Measurements from ENCODE around the gene MAST4.
"Not testable (repeated sequence)": the region's sequence is repeated elsewhere in the genome, so short reads cannot be mapped to it uniquely, and the experiment has no call there.

The MAST4 gene

DNA sequence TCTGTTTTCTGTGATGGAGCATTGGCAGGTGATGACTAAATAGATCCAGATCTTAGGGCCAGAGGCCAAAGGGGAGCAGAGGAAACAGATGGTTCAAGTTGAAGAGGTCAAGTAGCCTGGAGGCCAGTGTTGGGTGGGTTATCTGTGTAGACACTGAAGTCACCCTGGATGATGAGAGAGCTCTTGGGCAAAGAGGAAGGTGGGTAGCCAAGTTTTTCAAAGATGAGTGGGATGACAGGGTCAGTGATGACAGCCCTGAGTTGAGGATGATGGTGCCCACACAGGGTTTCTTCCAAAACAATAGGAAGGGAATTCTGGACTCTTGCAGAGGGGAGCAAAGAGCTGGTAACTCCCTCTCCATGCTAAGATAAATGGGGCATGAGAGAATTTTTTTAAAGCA is 523.8 kb downstream of the MAST4 start:
- H3K23ac ChIP-seq (ENCODE audit: low read length in 2 of 2): no peak overlapping the region
- no peak overlapping the region for H2BK120ac ChIP-seq (ENCODE audit: low read depth, low read length)
- H4K8ac ChIP-seq (ENCODE audit: low read length): no peak overlapping the region
- no peak overlapping the region for H3K27ac ChIP-seq (ENCODE audit: low read length, poor library complexity, severe bottlenecking)
- DNase-seq: no peak
- no peak overlapping the region for H3K4me2 ChIP-seq (ENCODE audit: low read length, poor library complexity, severe bottlenecking)
- no peak overlapping the region for H3K14ac ChIP-seq (ENCODE audit: low read length in 2 of 2)
- peaks cover 0 to 90% of the 10 kb centered on the region in 2 experiments for H3K36me3 ChIP-seq (ENCODE audit: control insufficient read depth in 1 of 2, insufficient read depth in 2 of 2, low read depth in 1 of 2, low read length in 2 of 2)
- H3K9ac ChIP-seq (ENCODE audit: low read length): no peak overlapping the region
- no peak overlapping the region for H3K4me3 ChIP-seq (ENCODE audit: insufficient read depth in 1 of 2, low read depth in 1 of 2, low read length in 2 of 2)
- H3K79me1 ChIP-seq (replicated peaks; ENCODE audit: low read length, poor library complexity, severe bottlenecking): no peaks in the 10 kb centered on the region
- H3K18ac ChIP-seq (ENCODE audit: low read depth in 1 of 2, low read length in 2 of 2): no peak overlapping the region
- no peak overlapping the region for H2AK5ac ChIP-seq (ENCODE audit: low read length, severe bottlenecking)
- no peak overlapping the region for H4K91ac ChIP-seq (ENCODE audit: low read length)
- H2BK5ac ChIP-seq (ENCODE audit: low read depth, low read length, poor library complexity, severe bottlenecking): no peak overlapping the region
- no peak overlapping the region for H2BK12ac ChIP-seq (ENCODE audit: low read length in 2 of 2)
- no peaks in the 10 kb centered on the region for H3K27me3 ChIP-seq (ENCODE audit: control insufficient read depth in 1 of 2, insufficient read depth in 1 of 2, low read length in 2 of 2)
- no peak overlapping the region for H2BK15ac ChIP-seq (ENCODE audit: low read depth, poor library complexity, severe bottlenecking)
- H3K4ac ChIP-seq (ENCODE audit: low read depth in 1 of 2, low read length in 2 of 2): no peak overlapping the region
- no peaks in the 10 kb centered on the region for H3K4me1 ChIP-seq (ENCODE audit: control insufficient read depth, insufficient read depth, low read depth, low read length)
- no peak overlapping the region for H2AFZ ChIP-seq (ENCODE audit: low read depth, low read length)
- H3K9me3 ChIP-seq (ENCODE audit: control insufficient read depth, low read length): no peaks in the 10 kb centered on the region

- H3K79me1 ChIP-seq (replicated peaks; ENCODE audit: low read length, poor library complexity, severe bottlenecking): no peaks in the 10 kb centered on the region
- WGBS: 95% methylated on average over 6 of the region's 7 CpGs
- H3K27me3 ChIP-seq (ENCODE audit: control insufficient read depth in 1 of 2, insufficient read depth in 1 of 2, low read length in 2 of 2): no peaks in the 10 kb centered on the region
- no peak overlapping the region for H3K4me2 ChIP-seq (ENCODE audit: low read length, poor library complexity, severe bottlenecking)
- H4K91ac ChIP-seq (ENCODE audit: low read length): no peak overlapping the region
- H2AK5ac ChIP-seq (ENCODE audit: low read length, severe bottlenecking): no peak overlapping the region
- peaks cover 0 to 73% of the 10 kb centered on the region in 2 experiments for H3K36me3 ChIP-seq (ENCODE audit: control insufficient read depth in 1 of 2, insufficient read depth in 2 of 2, low read depth in 1 of 2, low read length in 2 of 2)
- H3K4me3 ChIP-seq (ENCODE audit: insufficient read depth in 1 of 2, low read depth in 1 of 2, low read length in 2 of 2): no peak overlapping the region
- H3K27ac ChIP-seq (ENCODE audit: low read length, poor library complexity, severe bottlenecking): no peak overlapping the region
- H2BK5ac ChIP-seq (ENCODE audit: low read depth, low read length, poor library complexity, severe bottlenecking): no peak overlapping the region
- no peak overlapping the region for H3K23ac ChIP-seq (ENCODE audit: low read length in 2 of 2)
- no peaks in the 10 kb centered on the region for H3K4me1 ChIP-seq (ENCODE audit: control insufficient read depth, insufficient read depth, low read depth, low read length)
- H2BK15ac ChIP-seq (ENCODE audit: low read depth, poor library complexity, severe bottlenecking): no peak overlapping the region
- H3K18ac ChIP-seq (ENCODE audit: low read depth in 1 of 2, low read length in 2 of 2): no peak overlapping the region
- H3K9ac ChIP-seq (ENCODE audit: low read length): no peak overlapping the region
- no peak overlapping the region for H2BK120ac ChIP-seq (ENCODE audit: low read depth, low read length)
- DNase-seq: no peak
- H3K14ac ChIP-seq (ENCODE audit: low read length in 2 of 2): no peak overlapping the region
- H3K9me3 ChIP-seq (ENCODE audit: control insufficient read depth, low read length): no peaks in the 10 kb centered on the region
- no peak overlapping the region for H4K8ac ChIP-seq (ENCODE audit: low read length)
- no peak overlapping the region for H2AFZ ChIP-seq (ENCODE audit: low read depth, low read length)
- H3K4ac ChIP-seq (ENCODE audit: low read depth in 1 of 2, low read length in 2 of 2): no peak overlapping the region
- H2BK12ac ChIP-seq (ENCODE audit: low read length in 2 of 2): no peak overlapping the region
These were observed 527.6 kb downstream of the MAST4 start for GRCh38 chr5:67123819-67124218.

- Histone ChIP-seq H2BK120ac (ENCODE audit: low read depth, low read length) (no peak overlapping the region), H3K27me3 (ENCODE audit: control insufficient read depth in 1 of 2, insufficient read depth in 1 of 2, low read length in 2 of 2) (no peaks in the 10 kb centered on the region), H3K9ac (ENCODE audit: low read length) (no peak overlapping the region), H2AK5ac (ENCODE audit: low read length, severe bottlenecking) (no peak overlapping the region), H2AFZ (ENCODE audit: low read depth, low read length) (no peak overlapping the region), H3K4me3 (ENCODE audit: insufficient read depth in 1 of 2, low read depth in 1 of 2, low read length in 2 of 2) (no peak overlapping the region), H4K8ac (ENCODE audit: low read length) (no peak overlapping the region), H2BK5ac (ENCODE audit: low read depth, low read length, poor library complexity, severe bottlenecking) (no peak overlapping the region), H3K4me2 (ENCODE audit: low read length, poor library complexity, severe bottlenecking) (no peak overlapping the region), H3K9me3 (ENCODE audit: control insufficient read depth, low read length) (no peaks in the 10 kb centered on the region), H3K14ac (ENCODE audit: low read length in 2 of 2) (no peak overlapping the region), H2BK12ac (ENCODE audit: low read length in 2 of 2) (no peak overlapping the region), H2BK15ac (ENCODE audit: low read depth, poor library complexity, severe bottlenecking) (no peak overlapping the region), H4K91ac (ENCODE audit: low read length) (no peak overlapping the region), H3K79me1 (replicated peaks; ENCODE audit: low read length, poor library complexity, severe bottlenecking) (no peaks in the 10 kb centered on the region), H3K4ac (ENCODE audit: low read depth in 1 of 2, low read length in 2 of 2) (no peak overlapping the region), H3K4me1 (ENCODE audit: control insufficient read depth, insufficient read depth, low read depth, low read length) (no peaks in the 10 kb centered on the region), H3K27ac (ENCODE audit: low read length, poor library complexity, severe bottlenecking) (no peak overlapping the region), H3K23ac (ENCODE audit: low read length in 2 of 2) (no peak overlapping the region), H3K18ac (ENCODE audit: low read depth in 1 of 2, low read length in 2 of 2) (no peak overlapping the region), H3K36me3 (ENCODE audit: control insufficient read depth in 1 of 2, insufficient read depth in 2 of 2, low read depth in 1 of 2, low read length in 2 of 2) (peaks cover 0 to 70% of the 10 kb centered on the region in 2 experiments)
- no peak for DNase-seq
- WGBS: 84% methylated on average over 3 of the region's 4 CpGs
These were observed 528.4 kb downstream of the MAST4 start for GRCh38 chr5:67124556-67124955.

- not testable (repeated sequence) for H3K4me3 ChIP-seq (ENCODE audit: insufficient read depth in 1 of 2, low read depth in 1 of 2, low read length in 2 of 2); H2BK12ac ChIP-seq (ENCODE audit: low read length in 2 of 2); H3K9ac ChIP-seq (ENCODE audit: low read length); H3K23ac ChIP-seq (ENCODE audit: low read length in 2 of 2); H2BK120ac ChIP-seq (ENCODE audit: low read depth, low read length); H2BK15ac ChIP-seq (ENCODE audit: low read depth, poor library complexity, severe bottlenecking); H2AFZ ChIP-seq (ENCODE audit: low read depth, low read length); H4K8ac ChIP-seq (ENCODE audit: low read length); H3K27me3 ChIP-seq (ENCODE audit: control insufficient read depth in 1 of 2, insufficient read depth in 1 of 2, low read length in 2 of 2); DNase-seq; H3K79me1 ChIP-seq (replicated peaks; ENCODE audit: low read length, poor library complexity, severe bottlenecking); H3K4ac ChIP-seq (ENCODE audit: low read depth in 1 of 2, low read length in 2 of 2); H2BK5ac ChIP-seq (ENCODE audit: low read depth, low read length, poor library complexity, severe bottlenecking); H3K4me1 ChIP-seq (ENCODE audit: control insufficient read depth, insufficient read depth, low read depth, low read length); H2AK5ac ChIP-seq (ENCODE audit: low read length, severe bottlenecking); H4K91ac ChIP-seq (ENCODE audit: low read length); H3K4me2 ChIP-seq (ENCODE audit: low read length, poor library complexity, severe bottlenecking); H3K9me3 ChIP-seq (ENCODE audit: control insufficient read depth, low read length); H3K14ac ChIP-seq (ENCODE audit: low read length in 2 of 2); H3K18ac ChIP-seq (ENCODE audit: low read depth in 1 of 2, low read length in 2 of 2); H3K27ac ChIP-seq (ENCODE audit: low read length, poor library complexity, severe bottlenecking)
- H3K36me3 ChIP-seq (ENCODE audit: control insufficient read depth in 1 of 2, insufficient read depth in 2 of 2, low read depth in 1 of 2, low read length in 2 of 2): peaks cover 0 to 69% of the 10 kb centered on the region in 2 experiments
- WGBS: 95% methylated on average over 5 of the region's 5 CpGs
These were observed 531.2 kb downstream of the MAST4 start for GRCh38 chr5:67127347-67127895.
